Activated naive CD8-positive, alpha-beta T cell (primary cell): Measurements from ENCODE around the gene IHH.

Source experiments
- H3K27ac Mint-ChIP-seq: one replicate; pipeline ENCODE4 v1.8.0; 2021; ENCODE audit warnings: mixed read lengths
- H3K27me3 Mint-ChIP-seq: one replicate; pipeline ENCODE4 v1.8.0; 2021; ENCODE audit warnings: mixed read lengths
- H3K36me3 Mint-ChIP-seq: one replicate; pipeline ENCODE4 v1.8.0; 2021; ENCODE audit warnings: mixed read lengths
- H3K4me1 Mint-ChIP-seq: one replicate; pipeline ENCODE4 v1.8.0; 2021; ENCODE audit warnings: low read depth, mixed read lengths
- H3K4me3 Mint-ChIP-seq: one replicate; pipeline ENCODE4 v1.8.0; 2021; ENCODE audit warnings: mild to moderate bottlenecking, mixed read lengths
- H3K9me3 Mint-ChIP-seq: one replicate; pipeline ENCODE4 v1.8.0; 2021; ENCODE audit warnings: low read depth, mixed read lengths

IHH gene

DNA sequence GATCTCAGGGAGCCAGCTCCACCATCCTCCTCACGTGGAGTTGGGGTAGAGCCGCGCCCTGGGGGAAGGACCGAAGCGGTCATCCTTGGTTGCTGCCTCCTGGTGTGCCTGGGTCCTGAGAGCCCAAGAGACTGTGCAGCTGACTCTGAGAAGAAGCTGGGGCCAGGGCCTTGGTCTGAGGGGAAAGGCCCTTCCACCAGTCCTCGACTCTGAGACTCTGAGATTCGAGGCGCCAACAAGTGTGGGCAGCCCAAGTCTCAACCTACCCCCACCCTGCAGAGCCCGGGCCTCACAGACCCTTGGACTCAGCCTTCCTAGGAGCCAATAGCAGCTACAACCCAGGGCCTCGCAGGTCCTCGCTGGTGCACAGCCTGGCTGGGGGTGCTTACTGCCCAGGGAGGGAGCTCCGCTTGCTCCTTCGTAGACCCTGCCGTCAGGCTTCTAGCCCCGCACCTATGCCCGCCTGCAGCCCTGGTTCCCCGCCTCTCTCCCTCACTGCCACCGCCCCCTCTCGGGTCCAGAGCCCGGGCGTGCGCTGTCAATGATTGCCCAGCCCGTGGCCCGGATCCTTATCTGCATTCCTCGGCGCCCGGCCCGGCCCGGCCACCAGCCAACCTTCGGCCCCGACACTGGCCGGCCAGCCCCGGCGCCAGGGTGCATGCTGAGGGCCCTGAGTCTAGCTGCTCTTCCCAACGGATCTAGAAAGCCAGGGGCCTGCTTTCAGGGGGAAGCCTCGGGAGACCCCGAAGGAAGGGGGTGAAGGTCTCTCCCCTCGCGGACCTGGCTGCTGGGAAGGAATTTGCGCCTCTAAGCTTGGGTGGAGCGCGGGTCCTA lies 2.0 kb downstream of the IHH start:
- Mint-ChIP-seq H3K27me3 (peaks cover 35% of the 10 kb centered on the region), H3K4me1 (peaks cover 21% of the 10 kb centered on the region), H3K4me3 (peak overlapping the region; percentile 27), H3K27ac (no peak overlapping the region), H3K9me3 (no peaks in the 10 kb centered on the region), H3K36me3 (no peaks in the 10 kb centered on the region)

- H3K27ac Mint-ChIP-seq, result no peak overlapping the region
- H3K27me3 Mint-ChIP-seq, result peaks cover 32% of the 10 kb centered on the region
- peaks cover 21% of the 10 kb centered on the region for H3K4me1 Mint-ChIP-seq
- H3K36me3 Mint-ChIP-seq, result no peaks in the 10 kb centered on the region
- peak overlapping the region; percentile 59 for H3K4me3 Mint-ChIP-seq
- no peaks in the 10 kb centered on the region for H3K9me3 Mint-ChIP-seq
These were observed 2.8 kb downstream of the IHH start for GRCh38 chr2:219057709-219058540.

GRCh38 chr2:219056896-219057708 lies 3.6 kb downstream of the IHH start:
- H3K4me3 Mint-ChIP-seq, result no peak overlapping the region
- H3K27ac Mint-ChIP-seq, result no peak overlapping the region
- H3K4me1 Mint-ChIP-seq, result peaks cover 21% of the 10 kb centered on the region
- H3K27me3 Mint-ChIP-seq, result peaks cover 30% of the 10 kb centered on the region
- H3K36me3 Mint-ChIP-seq, result no peaks in the 10 kb centered on the region
- no peaks in the 10 kb centered on the region for H3K9me3 Mint-ChIP-seq

- H3K4me3 Mint-ChIP-seq, result no peak overlapping the region
- peaks cover 19% of the 10 kb centered on the region for H3K4me1 Mint-ChIP-seq
- H3K9me3 Mint-ChIP-seq, result no peaks in the 10 kb centered on the region
- H3K27me3 Mint-ChIP-seq, result peaks cover 25% of the 10 kb centered on the region
- no peak overlapping the region for H3K27ac Mint-ChIP-seq
- no peaks in the 10 kb centered on the region for H3K36me3 Mint-ChIP-seq
These were observed 4.4 kb downstream of the IHH start for GRCh38 chr2:219056176-219056895.

GRCh38 chr2:219054956-219055903 lies 5.5 kb downstream of the IHH start:
- H3K27ac Mint-ChIP-seq, result no peak overlapping the region
- H3K27me3 Mint-ChIP-seq, result peaks cover 30% of the 10 kb centered on the region
- H3K36me3 Mint-ChIP-seq, result no peaks in the 10 kb centered on the region
- no peak overlapping the region for H3K4me3 Mint-ChIP-seq
- peaks cover 18% of the 10 kb centered on the region for H3K4me1 Mint-ChIP-seq
- no peaks in the 10 kb centered on the region for H3K9me3 Mint-ChIP-seq

DNA sequence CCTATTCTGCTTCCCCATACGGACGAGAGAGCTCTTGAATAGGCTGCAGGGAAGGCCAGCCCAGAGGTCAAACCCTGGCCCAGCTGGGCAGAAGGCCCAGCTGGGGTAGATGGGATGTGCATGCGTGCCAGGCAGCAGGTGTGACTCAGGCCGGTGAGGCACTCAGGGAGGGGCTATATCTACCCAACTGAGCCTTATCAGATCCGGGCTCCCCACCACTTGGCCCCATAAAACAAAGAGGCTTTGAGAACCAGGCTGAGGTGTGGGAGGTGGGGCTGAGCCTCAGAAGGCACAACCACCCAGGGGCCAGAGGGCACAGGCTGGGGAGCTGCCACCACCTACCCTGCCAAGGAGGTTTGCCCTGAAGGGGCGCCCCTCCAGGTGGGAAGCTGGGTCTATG lies 11.4 kb downstream of the IHH start:
- no peaks in the 10 kb centered on the region for H3K9me3 Mint-ChIP-seq
- H3K27me3 Mint-ChIP-seq, result peaks cover 46% of the 10 kb centered on the region
- no peak overlapping the region for H3K4me3 Mint-ChIP-seq
- no peaks in the 10 kb centered on the region for H3K36me3 Mint-ChIP-seq
- no peak overlapping the region for H3K27ac Mint-ChIP-seq
- H3K4me1 Mint-ChIP-seq, result no peaks in the 10 kb centered on the region

DNA sequence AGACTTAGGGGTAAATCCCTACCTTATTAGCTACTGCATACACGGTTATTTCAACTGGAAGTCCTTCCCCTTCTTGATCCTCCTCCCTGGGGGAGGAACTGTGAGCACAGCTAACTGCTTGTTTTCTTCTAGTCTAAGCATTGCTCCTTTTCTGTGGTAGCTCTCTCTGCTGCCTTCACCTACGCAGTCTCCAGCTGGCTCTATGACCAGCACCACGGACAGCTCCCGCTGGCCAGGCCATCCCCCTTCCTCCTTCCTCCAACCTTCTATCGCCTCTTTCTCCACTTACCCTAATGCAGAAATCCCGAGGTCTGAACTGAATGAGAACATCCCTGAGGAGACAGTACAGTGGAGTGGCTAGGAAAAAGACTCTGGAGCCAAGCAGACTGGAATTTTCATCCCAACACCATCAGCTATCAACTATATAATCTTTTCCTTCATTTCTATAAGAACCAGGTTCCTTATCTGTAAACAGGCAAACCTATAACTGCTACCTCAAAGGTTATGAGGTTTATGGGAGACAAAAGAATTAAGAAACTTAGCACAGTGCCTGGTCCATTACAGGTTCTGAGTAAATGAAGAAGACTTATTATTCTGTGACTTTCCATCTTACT lies 14.7 kb downstream of the IHH start:
- Mint-ChIP-seq H3K27me3 (peaks cover 51% of the 10 kb centered on the region), H3K36me3 (no peaks in the 10 kb centered on the region), H3K9me3 (no peaks in the 10 kb centered on the region), H3K4me3 (no peak overlapping the region), H3K27ac (no peak overlapping the region), H3K4me1 (peaks cover 6% of the 10 kb centered on the region)

DNA sequence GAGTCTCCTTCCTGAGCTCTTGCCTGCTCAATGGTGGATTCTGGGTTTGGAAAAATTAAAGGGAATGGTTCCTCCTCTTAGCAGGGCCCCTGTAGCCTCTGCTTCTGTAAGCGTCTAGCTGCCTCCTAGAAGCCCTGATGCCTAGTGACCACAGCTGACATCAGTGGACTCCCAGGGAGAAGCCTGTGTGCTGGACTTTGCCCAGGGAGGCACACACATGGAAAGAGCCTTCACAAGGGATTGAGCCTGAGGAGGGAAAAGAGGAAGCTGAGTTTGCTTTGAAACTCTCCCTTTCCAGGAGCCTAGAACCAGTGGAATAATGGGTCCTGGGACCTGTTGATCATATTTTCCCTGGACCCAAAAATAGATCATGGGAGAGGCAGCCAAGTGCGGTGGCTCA lies 18.0 kb downstream of the IHH start:
- H3K36me3 Mint-ChIP-seq, result no peaks in the 10 kb centered on the region
- H3K27me3 Mint-ChIP-seq, result peaks cover 39% of the 10 kb centered on the region
- H3K4me1 Mint-ChIP-seq, result peaks cover 6% of the 10 kb centered on the region
- no peak overlapping the region for H3K4me3 Mint-ChIP-seq
- no peak overlapping the region for H3K27ac Mint-ChIP-seq
- H3K9me3 Mint-ChIP-seq, result no peaks in the 10 kb centered on the region

GRCh38 chr2:219042157-219042556 lies 18.6 kb downstream of the IHH start:
- H3K9me3 Mint-ChIP-seq, result no peaks in the 10 kb centered on the region
- H3K36me3 Mint-ChIP-seq, result no peaks in the 10 kb centered on the region
- no peak overlapping the region for H3K27ac Mint-ChIP-seq
- H3K27me3 Mint-ChIP-seq, result peaks cover 35% of the 10 kb centered on the region
- no peak overlapping the region for H3K4me3 Mint-ChIP-seq
- peaks cover 6% of the 10 kb centered on the region for H3K4me1 Mint-ChIP-seq

DNA sequence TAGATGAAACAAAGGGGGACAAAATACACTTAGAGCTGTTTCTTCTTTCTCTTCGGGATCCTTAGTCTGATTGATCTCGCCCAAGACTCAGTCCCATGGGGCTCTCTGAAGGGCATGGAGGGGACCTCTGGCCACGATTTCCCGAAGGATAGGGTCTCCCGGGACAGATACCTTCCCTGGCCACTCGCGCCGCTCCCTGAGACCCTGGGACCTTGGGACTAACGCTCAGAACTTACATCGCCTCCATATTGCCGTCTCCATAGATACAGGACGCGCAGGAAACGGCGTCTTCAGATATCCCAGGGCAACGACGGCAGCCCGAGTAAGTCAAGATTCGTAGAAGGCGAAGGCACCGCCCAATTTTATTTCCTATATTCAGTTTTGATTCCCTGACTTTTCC lies 19.5 kb downstream of the IHH start, which contains the start of gene CFAP65:
Gene CFAP65, minus strand, starts transcription at position 265 of the 400 bp plus-strand sequence. CDS start 2,468 bp downstream, outside the sequence.
- Mint-ChIP-seq H3K4me1 (peaks cover 6% of the 10 kb centered on the region), H3K36me3 (no peaks in the 10 kb centered on the region), H3K27me3 (peaks cover 33% of the 10 kb centered on the region), H3K27ac (no peak within 1 kb of the TSS), H3K9me3 (no peaks in the 10 kb centered on the region), H3K4me3 (peak within 1 kb of the TSS; percentile 84)

- Mint-ChIP-seq H3K4me3 (no peak overlapping the region), H3K4me1 (peaks cover 6% of the 10 kb centered on the region), H3K27me3 (peaks cover 29% of the 10 kb centered on the region), H3K27ac (no peak overlapping the region), H3K9me3 (no peaks in the 10 kb centered on the region), H3K36me3 (no peaks in the 10 kb centered on the region)
These were observed 22.1 kb downstream of the IHH start for GRCh38 chr2:219038600-219038999.

DNA sequence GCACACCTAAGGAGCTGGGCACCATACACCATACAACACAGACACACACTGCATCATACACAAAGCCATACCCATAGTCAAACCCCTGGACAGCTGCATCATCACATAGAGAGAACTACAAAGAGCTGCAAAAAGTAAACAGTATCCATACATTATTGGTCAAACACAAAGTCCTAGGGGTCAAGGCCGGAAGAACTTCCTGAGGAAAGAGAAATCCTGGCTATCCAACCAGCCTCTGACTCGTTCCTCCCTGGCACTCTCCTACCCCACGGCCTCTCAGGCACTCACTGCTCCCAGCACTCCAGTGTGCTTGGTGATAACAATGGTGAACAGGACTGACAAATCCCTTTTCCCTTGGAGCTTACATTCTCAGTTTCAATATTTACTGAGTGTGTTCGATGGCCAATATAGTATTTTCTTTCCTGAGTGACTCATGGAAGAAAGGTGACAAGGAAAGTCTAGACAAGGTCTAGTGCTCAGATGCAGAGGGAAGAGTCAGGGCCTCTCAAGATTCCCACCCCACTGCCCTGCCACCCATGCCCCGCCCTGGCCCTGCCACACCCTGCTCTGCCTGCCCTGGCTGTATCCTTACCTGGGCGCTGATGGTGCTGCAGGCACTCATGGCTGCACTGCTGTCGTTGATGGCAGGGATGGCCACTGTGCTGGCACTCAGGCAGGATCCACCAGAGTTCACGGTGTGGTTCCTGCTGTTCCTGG lies 22.8 kb downstream of the IHH start:
- Mint-ChIP-seq H3K9me3 (no peaks in the 10 kb centered on the region), H3K27ac (no peak overlapping the region), H3K4me3 (no peak overlapping the region), H3K27me3 (peaks cover 28% of the 10 kb centered on the region), H3K4me1 (peaks cover 6% of the 10 kb centered on the region), H3K36me3 (no peaks in the 10 kb centered on the region)
